H9 (cell line): ENCODE results near the gene CSMD2. TPM values are rescaled to one million over a fixed set of nuclear protein-coding genes. Genes with fewer than 3 reads are reported as not detected.

ENCODE experiments used
- DNase-seq: peaks from one replicate; pipeline ENCODE4 v3.0.0-alpha.2; 2017
- H2AFZ ChIP-seq: one replicate; pipeline ENCODE4 v1.6.1; 2013; ENCODE audit warnings: mild to moderate bottlenecking, low read length, control low read depth, moderate library complexity
- H2AK5ac ChIP-seq: 2 replicates; pipeline ENCODE4 v1.6.1; 2013; ENCODE audit warnings: low read length, control low read depth, mixed read lengths; ENCODE audit not compliant: insufficient read length
- H2BK120ac ChIP-seq: one replicate; pipeline ENCODE4 v1.6.1; 2013; ENCODE audit warnings: low read depth, mild to moderate bottlenecking, low read length, control low read depth, inconsistent platforms; ENCODE audit not compliant: poor library complexity, severe bottlenecking
- H2BK12ac ChIP-seq: 2 replicates; pipeline ENCODE4 v1.6.1; 2013; ENCODE audit warnings: low read length, control low read depth, mixed read lengths, low read depth; ENCODE audit not compliant: insufficient read length
- H2BK15ac ChIP-seq: 2 replicates; pipeline ENCODE4 v1.6.1; 2013; ENCODE audit warnings: low read depth, low read length, control low read depth
- H2BK20ac ChIP-seq: one replicate; pipeline ENCODE4 v1.6.1; 2013; ENCODE audit warnings: low read depth, mild to moderate bottlenecking, low read length, control low read depth, inconsistent platforms; ENCODE audit not compliant: poor library complexity, severe bottlenecking
- H2BK5ac ChIP-seq: 2 replicates; pipeline ENCODE4 v1.6.1; 2013; ENCODE audit warnings: low read length, control low read depth, mixed read lengths; ENCODE audit not compliant: insufficient read length
- H3K14ac ChIP-seq: 2 replicates; pipeline ENCODE4 v1.6.1; 2013; ENCODE audit warnings: low read length, control low read depth; ENCODE audit not compliant: insufficient read depth
- H3K18ac ChIP-seq: 2 replicates; pipeline ENCODE4 v1.6.1; 2013; ENCODE audit warnings: low read depth, mild to moderate bottlenecking, mixed read lengths, low read length, control low read depth; ENCODE audit not compliant: insufficient read length
- H3K23ac ChIP-seq: 2 replicates; pipeline ENCODE4 v1.6.1; 2013; ENCODE audit warnings: low read length, control low read depth, mixed read lengths, low read depth; ENCODE audit not compliant: insufficient read length
- H3K23me2 ChIP-seq: 2 replicates; pipeline ENCODE4 v1.6.1; 2013; ENCODE audit warnings: low read depth, mild to moderate bottlenecking, mixed read lengths, low read length, control low read depth; ENCODE audit not compliant: insufficient read length, poor library complexity, severe bottlenecking
- H3K27ac ChIP-seq: 2 replicates; pipeline ENCODE4 v1.5.1; 2013; ENCODE audit warnings: low read length, control low read depth, mixed read lengths, low read depth; ENCODE audit not compliant: insufficient read length
- H3K27me3 ChIP-seq: 2 replicates; pipeline ENCODE4 v1.6.1; 2013; ENCODE audit warnings: low read length, control low read depth, inconsistent platforms; ENCODE audit not compliant: insufficient read depth
- H3K4ac ChIP-seq: 2 replicates; pipeline ENCODE4 v1.6.1; 2013; ENCODE audit warnings: low read depth, mild to moderate bottlenecking, control low read depth, inconsistent platforms, low read length, moderate library complexity
- H3K4me1 ChIP-seq: 2 replicates; pipeline ENCODE4 v1.6.1; 2013; ENCODE audit warnings: low read length, control low read depth, inconsistent platforms; ENCODE audit not compliant: insufficient read depth
- H3K4me2 ChIP-seq: 2 replicates; pipeline ENCODE4 v1.6.1; 2013; ENCODE audit warnings: low read length, control low read depth, mixed read lengths; ENCODE audit not compliant: insufficient read length, insufficient read depth
- H3K56ac ChIP-seq: 2 replicates; pipeline ENCODE4 v1.6.1; 2013; ENCODE audit warnings: low read depth, mild to moderate bottlenecking, mixed read lengths, low read length, control low read depth; ENCODE audit not compliant: insufficient read length
- H3K79me1 ChIP-seq: 2 replicates; pipeline ENCODE4 v1.6.1; 2013; ENCODE audit warnings: low read depth, mild to moderate bottlenecking, moderate library complexity, low read length, control low read depth, inconsistent platforms; ENCODE audit not compliant: insufficient read depth, poor library complexity, severe bottlenecking
- H3K79me2 ChIP-seq: 2 replicates; pipeline ENCODE4 v1.6.1; 2013; ENCODE audit warnings: low read length, control low read depth, inconsistent platforms; ENCODE audit not compliant: insufficient read depth
- H3K9ac ChIP-seq: 2 replicates; pipeline ENCODE4 v1.6.1; 2013; ENCODE audit warnings: low read length, control low read depth, mixed read lengths; ENCODE audit not compliant: insufficient read length; ENCODE audit errors: extremely low read depth
- H3K9me3 ChIP-seq: one replicate; pipeline ENCODE4 v1.6.1; 2013; ENCODE audit warnings: low read depth, low read length, inconsistent platforms; ENCODE audit not compliant: control insufficient read depth
- H3T11ph ChIP-seq: one replicate; pipeline ENCODE4 v1.6.1; 2013; ENCODE audit warnings: mild to moderate bottlenecking, low read length, control low read depth, inconsistent platforms
- H4K20me1 ChIP-seq: one replicate; pipeline ENCODE4 v1.6.1; 2013; ENCODE audit not compliant: control insufficient read depth, insufficient read length, insufficient read depth
- H4K5ac ChIP-seq: 2 replicates; pipeline ENCODE4 v1.6.1; 2013; ENCODE audit warnings: low read depth, mild to moderate bottlenecking, mixed read lengths, low read length, control low read depth; ENCODE audit not compliant: insufficient read length
- H4K8ac ChIP-seq: replicated peaks from 2 replicates; pipeline ENCODE4 v1.6.1; 2013; ENCODE audit warnings: low read length, control low read depth, mixed read lengths, low read depth; ENCODE audit not compliant: insufficient read length
- H4K91ac ChIP-seq: 2 replicates; pipeline ENCODE4 v1.6.1; 2013; ENCODE audit warnings: low read depth, mild to moderate bottlenecking, moderate library complexity, mixed read lengths, low read length, control low read depth; ENCODE audit not compliant: insufficient read length
- H3K27ac Mint-ChIP-seq, 3 experiments: 2 replicates in 2 of 3; 3 replicates in 1 of 3; pipeline ENCODE4 v1.8.0; 2020 to 2021; ENCODE audit warnings: mixed read lengths in 3 of 3, mild to moderate bottlenecking in 1 of 3, moderate library complexity in 1 of 3
- H3K27me3 Mint-ChIP-seq: 2 replicates; pipeline ENCODE4 v1.8.0; 2021; ENCODE audit warnings: low read depth, mild to moderate bottlenecking, moderate library complexity, mixed read lengths
- H3K36me3 Mint-ChIP-seq, 3 experiments: 2 replicates in 2 of 3; 3 replicates in 1 of 3; pipeline ENCODE4 v1.8.0; 2020 to 2021; ENCODE audit warnings: low read depth in 3 of 3, mixed read lengths in 3 of 3; ENCODE audit not compliant: insufficient read depth in 1 of 3
- H3K4me1 Mint-ChIP-seq, 2 experiments: 2 replicates each; pipeline ENCODE4 v1.8.0; 2020; ENCODE audit warnings: mixed read lengths in 2 of 2
- H3K4me3 Mint-ChIP-seq, 2 experiments: 2 replicates in 1 of 2; 3 replicates in 1 of 2; pipeline ENCODE4 v1.8.0; 2020 to 2021; ENCODE audit warnings: mild to moderate bottlenecking in 2 of 2, mixed read lengths in 2 of 2, moderate library complexity in 1 of 2
- H3K9me3 Mint-ChIP-seq, 2 experiments: 2 replicates in 1 of 2; 3 replicates in 1 of 2; pipeline ENCODE4 v1.8.0; 2020; ENCODE audit warnings: mild to moderate bottlenecking in 2 of 2, mixed read lengths in 2 of 2, moderate library complexity in 1 of 2
- CTCF ChIP-seq: fragments of 200-600 bp; sonication (generic); conservative IDR thresholded peaks from 3 replicates; pipeline ENCODE4 v1.8.0; 2021; ENCODE audit warnings: antibody characterized with exemption, mild to moderate bottlenecking
- WGBS: extraction: QIAGEN DNeasy Blood & Tissue Kit; methylation state at CpG from one replicate; pipeline ENCODE4 v1.1.7; 2013; ENCODE audit warnings: missing lambda C conversion rate, low lambda C conversion rate, mixed read lengths; ENCODE audit not compliant: insufficient read length; ENCODE audit errors: extremely low coverage; 5-methylcytosine and 5-hydroxymethylcytosine counted together
- total RNA-seq: library from RNA; stranded (reverse); gene quantifications from 2 replicates; pipeline ENCODE4 v1.2.1, GENCODE V29; 2021

CSMD2 gene
- total RNA-seq, 1 experiment from 2014 or later, result 6.4 TPM

GRCh38 chr1:33914531-33914930 lies 250.5 kb downstream of the CSMD2 start:
- no peaks in the 10 kb centered on the region; a peak in 1 of 5 replicates for H3K9me3 Mint-ChIP-seq
- Histone ChIP-seq H3K4me2 (no peak overlapping the region), H3K56ac (no peak overlapping the region), H2BK5ac (no peak overlapping the region), H3K14ac (no peak overlapping the region), H3K79me1 (no peaks in the 10 kb centered on the region), H4K5ac (no peak overlapping the region), H3K4ac (no peak overlapping the region), H3K27ac (no peak overlapping the region), H3K18ac (no peak overlapping the region), H4K91ac (no peak overlapping the region), H2BK20ac (no peak overlapping the region), H3K4me1 (no peaks in the 10 kb centered on the region), H2AFZ (no peak overlapping the region), H3K79me2 (no peaks in the 10 kb centered on the region; the same call in 1 of the 2 replicates), H2BK120ac (no peak overlapping the region), H3K23ac (no peak overlapping the region), H4K20me1 (no peaks in the 10 kb centered on the region), H3K9me3 (no peaks in the 10 kb centered on the region), H3K9ac (no peak overlapping the region), H3T11ph (no peak overlapping the region), H3K27me3 (no peaks in the 10 kb centered on the region), H2AK5ac (no peak overlapping the region), H4K8ac (no peak overlapping the region), H2BK12ac (no peak overlapping the region), H2BK15ac (no peak overlapping the region), H3K23me2 (no peaks in the 10 kb centered on the region)
- H3K27me3 Mint-ChIP-seq, result no peaks in the 10 kb centered on the region
- no peak overlapping the region for H3K27ac Mint-ChIP-seq
- DNase-seq, result no peak
- peaks cover 8 to 13% (median 11%) of the 10 kb centered on the region in 3 experiments; a peak in 6 of 7 replicates for H3K36me3 Mint-ChIP-seq
- WGBS, result no CpG with 5 or more reads among the region's 2 CpGs
- TF ChIP-seq CTCF, result no peak
- H3K4me3 Mint-ChIP-seq, result no peak overlapping the region
- no peaks in the 10 kb centered on the region for H3K4me1 Mint-ChIP-seq
